IPS-18a (cell line): Measurements from ENCODE around the gene TGFBR2.

Source experiments
- H3K27ac ChIP-seq: one replicate; pipeline ENCODE4 v1.5.1; 2013; ENCODE audit warnings: low read length
- H3K27me3 ChIP-seq: one replicate; pipeline ENCODE4 v1.6.1; 2013; ENCODE audit warnings: mild to moderate bottlenecking, low read length; ENCODE audit not compliant: control insufficient read depth, insufficient read depth
- H3K36me3 ChIP-seq: one replicate; pipeline ENCODE4 v1.6.1; 2013; ENCODE audit warnings: low read depth, low read length; ENCODE audit not compliant: control insufficient read depth
- H3K4me1 ChIP-seq: one replicate; pipeline ENCODE4 v1.6.1; 2013; ENCODE audit warnings: low read depth, low read length; ENCODE audit not compliant: control insufficient read depth
- H3K4me3 ChIP-seq: one replicate; pipeline ENCODE4 v1.5.1; 2013; ENCODE audit warnings: low read length
- H3K9ac ChIP-seq: one replicate; pipeline ENCODE4 v1.6.1; 2013; ENCODE audit warnings: mild to moderate bottlenecking, low read length, moderate library complexity
- H3K9me3 ChIP-seq: one replicate; pipeline ENCODE4 v1.6.1; 2013; ENCODE audit warnings: low read depth, low read length; ENCODE audit not compliant: control insufficient read depth

The TGFBR2 gene

GRCh38 chr3:30614373-30614772 lies 8.0 kb downstream of the TGFBR2 start:
- Histone ChIP-seq H3K4me1 (no peaks in the 10 kb centered on the region), H3K4me3 (no peak overlapping the region), H3K36me3 (no peaks in the 10 kb centered on the region), H3K9me3 (no peaks in the 10 kb centered on the region), H3K27me3 (no peaks in the 10 kb centered on the region), H3K9ac (no peak overlapping the region), H3K27ac (no peak overlapping the region)

GRCh38 chr3:30614943-30615342 lies 8.5 kb downstream of the TGFBR2 start:
- Histone ChIP-seq H3K9me3 (no peaks in the 10 kb centered on the region), H3K27ac (no peak overlapping the region), H3K27me3 (no peaks in the 10 kb centered on the region), H3K4me1 (no peaks in the 10 kb centered on the region), H3K4me3 (no peak overlapping the region), H3K36me3 (no peaks in the 10 kb centered on the region), H3K9ac (no peak overlapping the region)

GRCh38 chr3:30615615-30616346 lies 9.4 kb downstream of the TGFBR2 start:
- H3K4me1 ChIP-seq, result no peaks in the 10 kb centered on the region
- no peaks in the 10 kb centered on the region for H3K9me3 ChIP-seq
- H3K4me3 ChIP-seq, result no peak overlapping the region
- H3K36me3 ChIP-seq, result no peaks in the 10 kb centered on the region
- H3K27me3 ChIP-seq, result no peaks in the 10 kb centered on the region
- H3K9ac ChIP-seq, result no peak overlapping the region
- H3K27ac ChIP-seq, result no peak overlapping the region

GRCh38 chr3:30616347-30617027 lies 10.1 kb downstream of the TGFBR2 start:
- Histone ChIP-seq H3K4me3 (no peak overlapping the region), H3K27ac (no peak overlapping the region), H3K27me3 (no peaks in the 10 kb centered on the region), H3K9ac (no peak overlapping the region), H3K36me3 (no peaks in the 10 kb centered on the region), H3K9me3 (no peaks in the 10 kb centered on the region), H3K4me1 (no peaks in the 10 kb centered on the region)

- Histone ChIP-seq H3K4me3 (no peak overlapping the region), H3K27me3 (no peaks in the 10 kb centered on the region), H3K27ac (no peak overlapping the region), H3K9ac (no peak overlapping the region), H3K9me3 (no peaks in the 10 kb centered on the region), H3K36me3 (no peaks in the 10 kb centered on the region), H3K4me1 (no peaks in the 10 kb centered on the region)
These were observed 10.7 kb downstream of the TGFBR2 start for GRCh38 chr3:30617069-30617468.

GRCh38 chr3:30617653-30618052 lies 11.3 kb downstream of the TGFBR2 start:
- H3K27ac ChIP-seq, result no peak overlapping the region
- no peak overlapping the region for H3K9ac ChIP-seq
- H3K36me3 ChIP-seq, result no peaks in the 10 kb centered on the region
- H3K4me3 ChIP-seq, result no peak overlapping the region
- H3K27me3 ChIP-seq, result no peaks in the 10 kb centered on the region
- no peaks in the 10 kb centered on the region for H3K9me3 ChIP-seq
- no peaks in the 10 kb centered on the region for H3K4me1 ChIP-seq

GRCh38 chr3:30618526-30618925 lies 12.1 kb downstream of the TGFBR2 start:
- H3K9ac ChIP-seq, result no peak overlapping the region
- H3K4me1 ChIP-seq, result no peaks in the 10 kb centered on the region
- H3K9me3 ChIP-seq, result no peaks in the 10 kb centered on the region
- no peaks in the 10 kb centered on the region for H3K27me3 ChIP-seq
- H3K27ac ChIP-seq, result no peak overlapping the region
- no peaks in the 10 kb centered on the region for H3K36me3 ChIP-seq
- no peak overlapping the region for H3K4me3 ChIP-seq

- no peaks in the 10 kb centered on the region for H3K36me3 ChIP-seq
- no peak overlapping the region for H3K9ac ChIP-seq
- no peak overlapping the region for H3K4me3 ChIP-seq
- H3K4me1 ChIP-seq, result no peaks in the 10 kb centered on the region
- H3K27me3 ChIP-seq, result no peaks in the 10 kb centered on the region
- H3K27ac ChIP-seq, result no peak overlapping the region
- H3K9me3 ChIP-seq, result no peaks in the 10 kb centered on the region
These were observed 12.9 kb downstream of the TGFBR2 start for GRCh38 chr3:30619318-30619717.

- H3K9me3 ChIP-seq, result no peaks in the 10 kb centered on the region
- no peak overlapping the region for H3K4me3 ChIP-seq
- no peak overlapping the region for H3K9ac ChIP-seq
- H3K27ac ChIP-seq, result no peak overlapping the region
- H3K36me3 ChIP-seq, result no peaks in the 10 kb centered on the region
- H3K27me3 ChIP-seq, result no peaks in the 10 kb centered on the region
- no peaks in the 10 kb centered on the region for H3K4me1 ChIP-seq
These were observed 14.3 kb downstream of the TGFBR2 start for GRCh38 chr3:30620402-30621360.

- peaks cover 3% of the 10 kb centered on the region for H3K4me1 ChIP-seq
- no peaks in the 10 kb centered on the region for H3K27me3 ChIP-seq
- H3K36me3 ChIP-seq, result no peaks in the 10 kb centered on the region
- no peak overlapping the region for H3K4me3 ChIP-seq
- no peak overlapping the region for H3K27ac ChIP-seq
- no peak overlapping the region for H3K9ac ChIP-seq
- H3K9me3 ChIP-seq, result no peaks in the 10 kb centered on the region
These were observed 15.2 kb downstream of the TGFBR2 start for GRCh38 chr3:30621576-30621975.

GRCh38 chr3:30622047-30622545 lies 15.7 kb downstream of the TGFBR2 start:
- Histone ChIP-seq H3K4me3 (no peak overlapping the region), H3K9ac (no peak overlapping the region), H3K9me3 (no peaks in the 10 kb centered on the region), H3K36me3 (no peaks in the 10 kb centered on the region), H3K27ac (no peak overlapping the region), H3K27me3 (no peaks in the 10 kb centered on the region), H3K4me1 (peaks cover 8% of the 10 kb centered on the region)
